ENCODE measurements around the gene AOPEP. TPM values are rescaled to one million over a fixed set of nuclear protein-coding genes. Genes with fewer than 3 reads are reported as not detected.
A peak's percentile ranks its signal among the peaks of the same experiment; 100 is the strongest.

The AOPEP gene
- total and polyA plus RNA-seq, 4 donors, result 29.0 to 121 (median 60.0) TPM

GRCh38 chr9:94921092-94921471 is 194.6 kb downstream of the AOPEP start:
- ATAC-seq (ENCODE audit: insufficient read depth, low FRiP score) (peak; percentile 23), DNase-seq (peak in 2 of 3 donors; percentile 58 to 67)
- H3K27me3 ChIP-seq (ENCODE audit: control insufficient read depth in 3 of 3, insufficient read depth in 3 of 3, low read length in 2 of 3), result no peaks in the 10 kb centered on the region
- no peaks in the 10 kb centered on the region for H3K9me3 ChIP-seq (ENCODE audit: control insufficient read depth in 4 of 4, insufficient read depth in 3 of 4, low read length in 3 of 4)
- no peak for TF ChIP-seq CTCF (IDR thresholded peaks at IDR 0.05; ENCODE audit: control extremely low read depth, extremely low read depth)
- H3K36me3 ChIP-seq (ENCODE audit: control insufficient read depth in 4 of 4, insufficient read depth in 4 of 4, low read length in 4 of 4), result peaks cover 0 to 3% (median 1%) of the 10 kb centered on the region in 4 donors
- H3K9ac ChIP-seq (ENCODE audit: insufficient read depth in 1 of 2, low read length in 2 of 2), result peak overlapping the region in 1 of 2 donors; percentile 29
- 58 to 80% methylated on average over 8 of the region's 8 CpGs for WGBS, 2 donors
- no peak overlapping the region for H3K4me3 ChIP-seq
- peaks cover 12 to 44% (median 26%) of the 10 kb centered on the region in 5 donors for H3K4me1 ChIP-seq (ENCODE audit: control insufficient read depth in 5 of 5, insufficient read depth in 5 of 5, low read length in 5 of 5)
- H3K27ac ChIP-seq (ENCODE audit: low read depth in 1 of 2, low read length in 1 of 2), result peak overlapping the region in 1 of 2 donors; percentile 72

GRCh38 chr9:94921656-94922055 is 195.2 kb downstream of the AOPEP start:
- peaks cover 12 to 44% (median 26%) of the 10 kb centered on the region in 5 donors for H3K4me1 ChIP-seq (ENCODE audit: control insufficient read depth in 5 of 5, insufficient read depth in 5 of 5, low read length in 5 of 5)
- H3K27ac ChIP-seq (ENCODE audit: low read depth in 1 of 2, low read length in 1 of 2), result peak overlapping the region; percentile 22 to 94
- H3K9me3 ChIP-seq (ENCODE audit: control insufficient read depth in 4 of 4, insufficient read depth in 3 of 4, low read length in 3 of 4), result no peaks in the 10 kb centered on the region
- ATAC-seq (ENCODE audit: insufficient read depth, low FRiP score) (no peak), DNase-seq (no peak)
- H3K4me3 ChIP-seq, result no peak overlapping the region
- H3K36me3 ChIP-seq (ENCODE audit: control insufficient read depth in 4 of 4, insufficient read depth in 4 of 4, low read length in 4 of 4), result peaks cover 0 to 3% (median 1%) of the 10 kb centered on the region in 4 donors
- H3K9ac ChIP-seq (ENCODE audit: insufficient read depth in 1 of 2, low read length in 2 of 2), result peak overlapping the region in 1 of 2 donors; percentile 29
- no peaks in the 10 kb centered on the region for H3K27me3 ChIP-seq (ENCODE audit: control insufficient read depth in 3 of 3, insufficient read depth in 3 of 3, low read length in 2 of 3)
- 73 to 83% methylated on average over 11 of the region's 11 CpGs for WGBS, 2 donors
- no peak for TF ChIP-seq CTCF (IDR thresholded peaks at IDR 0.05; ENCODE audit: control extremely low read depth, extremely low read depth)

GRCh38 chr9:94922098-94922607 is 195.7 kb downstream of the AOPEP start:
- no peak overlapping the region for H3K4me3 ChIP-seq
- H3K4me1 ChIP-seq (ENCODE audit: control insufficient read depth in 5 of 5, insufficient read depth in 5 of 5, low read length in 5 of 5), result peaks cover 12 to 43% (median 26%) of the 10 kb centered on the region in 5 donors
- no peak for TF ChIP-seq CTCF (IDR thresholded peaks at IDR 0.05; ENCODE audit: control extremely low read depth, extremely low read depth)
- 31 to 48% methylated on average over 10 of the region's 10 CpGs for WGBS, 2 donors
- H3K36me3 ChIP-seq (ENCODE audit: control insufficient read depth in 4 of 4, insufficient read depth in 4 of 4, low read length in 4 of 4), result peaks cover 0 to 5% (median 1%) of the 10 kb centered on the region in 4 donors
- H3K27ac ChIP-seq (ENCODE audit: low read depth in 1 of 2, low read length in 1 of 2), result peak overlapping the region; percentile 22 to 94
- ATAC-seq (ENCODE audit: insufficient read depth, low FRiP score) (peak; percentile 45), DNase-seq (peak; percentile 75 to 90 (median 86))
- H3K9ac ChIP-seq (ENCODE audit: insufficient read depth in 1 of 2, low read length in 2 of 2), result no peak overlapping the region
- H3K9me3 ChIP-seq (ENCODE audit: control insufficient read depth in 4 of 4, insufficient read depth in 3 of 4, low read length in 3 of 4), result no peaks in the 10 kb centered on the region
- no peaks in the 10 kb centered on the region for H3K27me3 ChIP-seq (ENCODE audit: control insufficient read depth in 3 of 3, insufficient read depth in 3 of 3, low read length in 2 of 3)
